HEK293 (cell line): ENCODE measurements around the gene TPST1.
A peak's percentile ranks its signal among the peaks of the same experiment; 100 is the strongest.

Experiments
- CTCF ChIA-PET: fragments of 350-600 bp; formaldehyde crosslinking; extraction: SDS; loops from one replicate; lab custom pipeline; 2021; ENCODE audit warnings: antibody characterized with exemption; lab: Yijun Ruan, JAX
- POLR2A ChIA-PET: fragments of 300-600 bp; formaldehyde crosslinking; extraction: SDS; loops from one replicate; lab custom pipeline; 2020; ENCODE audit warnings: antibody characterized with exemption, inconsistent platforms; lab: Yijun Ruan, JAX
- H3K27ac ChIP-seq: fragments of 200-500 bp; sonication (Bioruptor generic); 2 replicates; pipeline ENCODE4 v1.5.1; 2014; ENCODE audit warnings: low read depth, low read length, control low read depth, inconsistent platforms; ENCODE audit errors: extremely low read depth
- H3K36me3 ChIP-seq, 2 experiments: fragments of 200-500 bp in 1 of 2; sonication (Bioruptor generic) in 1 of 2; 1 replicate in 1 of 2; 2 replicates in 1 of 2; pipeline ENCODE4 v1.5.1; 2014 to 2017; ENCODE audit warnings: inconsistent platforms in 2 of 2, low read length in 2 of 2; ENCODE audit not compliant: control insufficient read depth in 2 of 2, insufficient read depth in 1 of 2
- H3K4me1 ChIP-seq: fragments of 200-500 bp; sonication (Bioruptor generic); 2 replicates; pipeline ENCODE4 v1.5.1; 2014; ENCODE audit warnings: mild to moderate bottlenecking, low read length, inconsistent platforms; ENCODE audit not compliant: control insufficient read depth, insufficient read depth
- H3K4me3 ChIP-seq: 2 replicates; pipeline ENCODE4 v1.5.1; 2011; ENCODE audit warnings: low read depth, mild to moderate bottlenecking, control low read depth, low read length, moderate library complexity
- H3K9me3 ChIP-seq: fragments of 200-500 bp; sonication (Bioruptor generic); 2 replicates; pipeline ENCODE4 v1.5.1; 2014; ENCODE audit warnings: low read depth, low read length, inconsistent platforms; ENCODE audit not compliant: control insufficient read depth, insufficient read depth
- FEZF1 ChIP-seq: fragments of 450-650 bp; formaldehyde crosslinking; IDR thresholded peaks from 2 replicates; pipeline ENCODE4 v1.5.1; 2016; ENCODE audit warnings: missing biosample characterization, missing genetic modification characterization
- HOXA7 ChIP-seq: sonication (generic); formaldehyde crosslinking; IDR thresholded peaks from 2 replicates; pipeline ENCODE4 v1.8.1; 2022; ENCODE audit warnings: missing genetic modification reagents, borderline replicate concordance
- SCRT2 ChIP-seq: fragments of 450-650 bp; formaldehyde crosslinking; IDR thresholded peaks from 2 replicates; pipeline ENCODE4 v1.5.1; 2016; ENCODE audit warnings: missing biosample characterization, missing genetic modification characterization
- ZBTB10 ChIP-seq: fragments of 450-650 bp; formaldehyde crosslinking; IDR thresholded peaks from 2 replicates; pipeline ENCODE4 v1.5.1; 2016; ENCODE audit warnings: missing biosample characterization, missing genetic modification characterization
- ZBTB8A ChIP-seq: fragments of 450-650 bp; formaldehyde crosslinking; IDR thresholded peaks from 2 replicates; pipeline ENCODE4 v1.5.1; 2016; ENCODE audit warnings: missing biosample characterization, missing genetic modification characterization
- ZFHX2 ChIP-seq: fragments of 450-650 bp; formaldehyde crosslinking; conservative IDR thresholded peaks from 2 replicates; pipeline ENCODE4 v1.5.1; 2016; ENCODE audit warnings: missing biosample characterization, missing genetic modification characterization
- ZFP3 ChIP-seq: fragments of 450-650 bp; formaldehyde crosslinking; IDR thresholded peaks from 2 replicates; pipeline ENCODE4 v1.5.1; 2016; ENCODE audit warnings: low read depth, missing biosample characterization, missing genetic modification characterization
- ZFP69B ChIP-seq: fragments of 450-650 bp; formaldehyde crosslinking; IDR thresholded peaks from 2 replicates; pipeline ENCODE4 v1.5.1; 2016; ENCODE audit warnings: missing biosample characterization, missing genetic modification characterization
- ZNF184 ChIP-seq: fragments of 450-650 bp; IDR thresholded peaks from 2 replicates; pipeline ENCODE4 v1.5.1; 2018; ENCODE audit warnings: missing biosample characterization, mild to moderate bottlenecking, missing genetic modification characterization
- ZNF280D ChIP-seq: fragments of 450-650 bp; formaldehyde crosslinking; IDR thresholded peaks from 2 replicates; pipeline ENCODE4 v1.5.1; 2016; ENCODE audit warnings: missing biosample characterization, missing genetic modification characterization
- ZNF311 ChIP-seq: fragments of 450-650 bp; formaldehyde crosslinking; IDR thresholded peaks from 2 replicates; pipeline ENCODE4 v1.5.1; 2017; ENCODE audit warnings: missing biosample characterization, missing genetic modification characterization, borderline replicate concordance
- ZNF391 ChIP-seq: fragments of 450-650 bp; formaldehyde crosslinking; IDR thresholded peaks from 2 replicates; pipeline ENCODE4 v1.5.1; 2016; ENCODE audit warnings: low read depth, missing biosample characterization, missing genetic modification characterization, borderline replicate concordance
- ZNF404 ChIP-seq: fragments of 450-650 bp; formaldehyde crosslinking; IDR thresholded peaks from 2 replicates; pipeline ENCODE4 v1.5.1; 2017; ENCODE audit warnings: missing biosample characterization, missing genetic modification characterization
- ZNF416 ChIP-seq: fragments of 450-650 bp; formaldehyde crosslinking; IDR thresholded peaks from 2 replicates; pipeline ENCODE4 v1.5.1; 2016; ENCODE audit warnings: missing biosample characterization, missing genetic modification characterization
- ZNF426 ChIP-seq: fragments of 450-650 bp; formaldehyde crosslinking; IDR thresholded peaks from 2 replicates; pipeline ENCODE4 v1.5.1; 2017; ENCODE audit warnings: missing biosample characterization, missing genetic modification characterization, mild to moderate bottlenecking, inconsistent platforms, moderate library complexity
- ZNF433 ChIP-seq: fragments of 450-650 bp; formaldehyde crosslinking; IDR thresholded peaks from 2 replicates; pipeline ENCODE4 v1.5.1; 2016; ENCODE audit warnings: missing biosample characterization, missing genetic modification characterization, low read depth
- ZNF529 ChIP-seq: fragments of 450-650 bp; formaldehyde crosslinking; IDR thresholded peaks from 2 replicates; pipeline ENCODE4 v1.5.1; 2017; ENCODE audit warnings: missing genetic modification characterization, missing biosample characterization; ENCODE audit not compliant: insufficient replicate concordance
- ZNF558 ChIP-seq: fragments of 450-650 bp; formaldehyde crosslinking; IDR thresholded peaks from 2 replicates; pipeline ENCODE4 v1.5.1; 2016; ENCODE audit warnings: missing biosample characterization, missing genetic modification characterization
- ZNF623 ChIP-seq: fragments of 450-650 bp; formaldehyde crosslinking; IDR thresholded peaks from 2 replicates; pipeline ENCODE4 v1.5.1; 2016; ENCODE audit warnings: missing biosample characterization, missing genetic modification characterization
- ZNF768 ChIP-seq: fragments of 450-650 bp; formaldehyde crosslinking; IDR thresholded peaks from 2 replicates; pipeline ENCODE4 v1.5.1; 2018; ENCODE audit warnings: missing biosample characterization, mild to moderate bottlenecking, missing genetic modification characterization
- ZNF785 ChIP-seq: fragments of 450-650 bp; formaldehyde crosslinking; IDR thresholded peaks from 2 replicates; pipeline ENCODE4 v1.5.1; 2016; ENCODE audit warnings: missing biosample characterization, missing genetic modification characterization
- ZNF792 ChIP-seq: fragments of 450-650 bp; formaldehyde crosslinking; IDR thresholded peaks from 2 replicates; pipeline ENCODE4 v1.5.1; 2016; ENCODE audit warnings: missing biosample characterization, missing genetic modification characterization
- TF ChIP-seq, protein P1 (sequence below): fragments of 450-650 bp; formaldehyde crosslinking; conservative IDR thresholded peaks from 2 replicates; pipeline ENCODE4 v1.5.1; 2016; ENCODE audit warnings: low read depth, missing biosample characterization, missing genetic modification characterization
- TF ChIP-seq, protein P2 (sequence below): fragments of 450-650 bp; formaldehyde crosslinking; conservative IDR thresholded peaks from 2 replicates; pipeline ENCODE4 v1.5.1; 2016; ENCODE audit warnings: low read depth, missing biosample characterization, missing genetic modification characterization

TPST1 gene

DNA sequence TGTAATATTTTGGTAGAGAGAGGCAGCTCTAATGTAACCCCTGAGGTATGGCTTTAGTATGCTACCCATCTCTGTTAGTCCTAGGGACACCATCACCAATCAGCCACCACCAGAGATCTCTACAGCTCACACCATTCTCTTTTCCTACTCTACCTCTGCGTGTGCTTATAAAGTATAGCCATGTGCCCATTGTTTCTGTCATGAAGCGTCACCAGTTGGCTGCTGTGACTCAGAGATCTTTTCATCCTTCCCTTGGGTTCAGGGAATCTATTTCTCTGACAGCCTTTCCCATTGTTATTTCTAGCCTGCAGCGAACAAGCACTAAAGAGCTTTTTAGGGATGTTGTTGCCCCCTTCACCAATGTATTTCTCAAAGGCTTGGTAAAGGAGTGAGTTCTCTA is 103.3 kb downstream of the TPST1 start (continued):
- no peak for TF ChIP-seq ZNF280D (tag by site-specific recombination)
- TF ChIP-seq ZNF768: no peak
- TF ChIP-seq ZFP69B (tag by site-specific recombination): no peak
- no peak for TF ChIP-seq HOXA7
- no peak for TF ChIP-seq ZNF558 (tag by site-specific recombination)
- no peak for TF ChIP-seq ZNF184 (tag by site-specific recombination)
- TF ChIP-seq ZNF792 (tag by site-specific recombination): no peak

DNA sequence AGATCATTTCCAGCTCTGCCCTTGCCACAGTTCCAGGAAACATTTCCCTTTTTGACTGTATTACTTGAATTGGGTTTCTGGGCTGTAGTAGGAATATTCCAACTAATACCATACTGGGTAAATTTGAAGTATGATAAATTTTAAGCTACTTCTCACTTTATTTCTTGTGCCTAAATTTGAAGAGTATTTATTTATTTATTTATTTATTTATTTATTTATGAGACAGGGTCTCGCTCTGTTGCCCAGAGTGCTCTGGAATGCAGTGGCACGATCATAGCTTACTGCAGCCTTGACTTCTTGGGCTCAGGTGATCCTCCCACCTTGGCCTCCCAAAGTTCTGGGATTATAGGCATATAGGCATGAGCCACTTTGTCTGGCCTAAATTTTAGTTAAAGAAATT is 105.5 kb downstream of the TPST1 start:
- CTCF ChIA-PET: no interaction called here
- Histone ChIP-seq H3K36me3 (no peaks in the 10 kb centered on the region), H3K4me3 (no peak overlapping the region), H3K27ac (no peak overlapping the region), H3K9me3 (no peaks in the 10 kb centered on the region), H3K4me1 (0 out of 2 replicates have a peak, but pooled peaks cover 3% of the 10 kb centered on the region)
- POLR2A ChIA-PET: no interaction called here
- TF ChIP-seq ZNF623: peak; percentile 66
- TF ChIP-seq, protein P1, sequence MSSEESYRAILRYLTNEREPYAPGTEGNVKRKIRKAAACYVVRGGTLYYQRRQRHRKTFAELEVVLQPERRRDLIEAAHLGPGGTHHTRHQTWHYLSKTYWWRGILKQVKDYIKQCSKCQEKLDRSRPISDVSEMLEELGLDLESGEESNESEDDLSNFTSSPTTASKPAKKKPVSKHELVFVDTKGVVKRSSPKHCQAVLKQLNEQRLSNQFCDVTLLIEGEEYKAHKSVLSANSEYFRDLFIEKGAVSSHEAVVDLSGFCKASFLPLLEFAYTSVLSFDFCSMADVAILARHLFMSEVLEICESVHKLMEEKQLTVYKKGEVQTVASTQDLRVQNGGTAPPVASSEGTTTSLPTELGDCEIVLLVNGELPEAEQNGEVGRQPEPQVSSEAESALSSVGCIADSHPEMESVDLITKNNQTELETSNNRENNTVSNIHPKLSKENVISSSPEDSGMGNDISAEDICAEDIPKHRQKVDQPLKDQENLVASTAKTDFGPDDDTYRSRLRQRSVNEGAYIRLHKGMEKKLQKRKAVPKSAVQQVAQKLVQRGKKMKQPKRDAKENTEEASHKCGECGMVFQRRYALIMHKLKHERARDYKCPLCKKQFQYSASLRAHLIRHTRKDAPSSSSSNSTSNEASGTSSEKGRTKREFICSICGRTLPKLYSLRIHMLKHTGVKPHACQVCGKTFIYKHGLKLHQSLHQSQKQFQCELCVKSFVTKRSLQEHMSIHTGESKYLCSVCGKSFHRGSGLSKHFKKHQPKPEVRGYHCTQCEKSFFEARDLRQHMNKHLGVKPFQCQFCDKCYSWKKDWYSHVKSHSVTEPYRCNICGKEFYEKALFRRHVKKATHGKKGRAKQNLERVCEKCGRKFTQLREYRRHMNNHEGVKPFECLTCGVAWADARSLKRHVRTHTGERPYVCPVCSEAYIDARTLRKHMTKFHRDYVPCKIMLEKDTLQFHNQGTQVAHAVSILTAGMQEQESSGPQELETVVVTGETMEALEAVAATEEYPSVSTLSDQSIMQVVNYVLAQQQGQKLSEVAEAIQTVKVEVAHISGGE: peak; percentile 59
- TF ChIP-seq ZNF416: no peak
- TF ChIP-seq ZNF404: peak; percentile 76; the same call in 1 of the 2 replicates
- no peak for TF ChIP-seq SCRT2
- peak; percentile 30; the same call in 1 of the 2 replicates for TF ChIP-seq ZNF433 (tag by site-specific recombination)
- no peak for TF ChIP-seq ZFP3 (tag by site-specific recombination)
- no peak for TF ChIP-seq ZNF311 (tag by site-specific recombination)
- TF ChIP-seq ZNF426: peak; percentile 74
- no peak for TF ChIP-seq ZNF529
- no peak for TF ChIP-seq ZBTB10
- TF ChIP-seq ZFHX2 (tag by site-specific recombination): no peak
- TF ChIP-seq, protein P2, sequence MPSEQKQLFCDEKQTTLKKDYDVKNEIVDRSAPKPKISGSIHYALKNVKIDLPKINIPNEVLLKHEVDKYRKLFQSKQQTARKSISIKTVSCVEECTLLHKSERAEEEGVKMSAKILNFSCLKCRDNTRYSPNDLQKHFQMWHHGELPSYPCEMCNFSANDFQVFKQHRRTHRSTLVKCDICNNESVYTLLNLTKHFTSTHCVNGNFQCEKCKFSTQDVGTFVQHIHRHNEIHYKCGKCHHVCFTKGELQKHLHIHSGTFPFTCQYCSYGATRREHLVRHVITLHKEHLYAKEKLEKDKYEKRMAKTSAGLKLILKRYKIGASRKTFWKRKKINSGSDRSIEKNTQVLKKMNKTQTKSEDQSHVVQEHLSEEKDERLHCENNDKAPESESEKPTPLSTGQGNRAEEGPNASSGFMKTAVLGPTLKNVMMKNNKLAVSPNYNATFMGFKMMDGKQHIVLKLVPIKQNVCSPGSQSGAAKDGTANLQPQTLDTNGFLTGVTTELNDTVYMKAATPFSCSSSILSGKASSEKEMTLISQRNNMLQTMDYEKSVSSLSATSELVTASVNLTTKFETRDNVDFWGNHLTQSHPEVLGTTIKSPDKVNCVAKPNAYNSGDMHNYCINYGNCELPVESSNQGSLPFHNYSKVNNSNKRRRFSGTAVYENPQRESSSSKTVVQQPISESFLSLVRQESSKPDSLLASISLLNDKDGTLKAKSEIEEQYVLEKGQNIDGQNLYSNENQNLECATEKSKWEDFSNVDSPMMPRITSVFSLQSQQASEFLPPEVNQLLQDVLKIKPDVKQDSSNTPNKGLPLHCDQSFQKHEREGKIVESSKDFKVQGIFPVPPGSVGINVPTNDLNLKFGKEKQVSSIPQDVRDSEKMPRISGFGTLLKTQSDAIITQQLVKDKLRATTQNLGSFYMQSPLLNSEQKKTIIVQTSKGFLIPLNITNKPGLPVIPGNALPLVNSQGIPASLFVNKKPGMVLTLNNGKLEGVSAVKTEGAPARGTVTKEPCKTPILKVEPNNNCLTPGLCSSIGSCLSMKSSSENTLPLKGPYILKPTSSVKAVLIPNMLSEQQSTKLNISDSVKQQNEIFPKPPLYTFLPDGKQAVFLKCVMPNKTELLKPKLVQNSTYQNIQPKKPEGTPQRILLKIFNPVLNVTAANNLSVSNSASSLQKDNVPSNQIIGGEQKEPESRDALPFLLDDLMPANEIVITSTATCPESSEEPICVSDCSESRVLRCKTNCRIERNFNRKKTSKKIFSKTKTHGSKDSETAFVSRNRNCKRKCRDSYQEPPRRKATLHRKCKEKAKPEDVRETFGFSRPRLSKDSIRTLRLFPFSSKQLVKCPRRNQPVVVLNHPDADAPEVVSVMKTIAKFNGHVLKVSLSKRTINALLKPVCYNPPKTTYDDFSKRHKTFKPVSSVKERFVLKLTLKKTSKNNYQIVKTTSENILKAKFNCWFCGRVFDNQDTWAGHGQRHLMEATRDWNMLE (tag by site-specific recombination): peak; percentile 75
- peak; percentile 57 for TF ChIP-seq ZBTB8A (tag by site-specific recombination)
- TF ChIP-seq FEZF1 (tag by site-specific recombination): no peak
- TF ChIP-seq ZNF785 (tag by site-specific recombination): no peak
- no peak for TF ChIP-seq ZNF391 (tag by site-specific recombination)
